Natural killer cell (primary cell): ENCODE measurements around the gene AK1. TPM values are rescaled to one million over a fixed set of nuclear protein-coding genes. Genes with fewer than 3 reads are reported as not detected.
A peak's percentile ranks its signal among the peaks of the same experiment; 100 is the strongest.

Experiments used
- ATAC-seq, 3 donors: fragments of 150-1000 bp in 2 of 3; fragments of 200-7000 bp in 1 of 3; cut with Tn5 transposase; 1 replicate in 1 of 3; 2 replicates in 2 of 3; pipeline ENCODE4 v1.10.0; 2021; ENCODE audit warnings: mild to moderate bottlenecking in 2 of 3, moderate library complexity in 2 of 3
- DNase-seq, 2 donors: peaks; one replicate each; pipeline versions ENCODE4 v3.0.0 to v3.0.0-alpha.2; 2013 to 2021; ENCODE audit warnings: mixed read lengths in 1 of 2
- H3K27ac ChIP-seq: one replicate; pipeline ENCODE4 v1.5.1; 2013; ENCODE audit warnings: mild to moderate bottlenecking, low read length
- H3K27me3 ChIP-seq: one replicate; pipeline ENCODE4 v1.6.1; 2013; ENCODE audit warnings: low read length; ENCODE audit not compliant: control insufficient read depth, insufficient read depth
- H3K36me3 ChIP-seq: one replicate; pipeline ENCODE4 v1.6.1; 2013; ENCODE audit warnings: low read length; ENCODE audit not compliant: control insufficient read depth, insufficient read depth
- H3K4me1 ChIP-seq: one replicate; pipeline ENCODE4 v1.6.1; 2013; ENCODE audit warnings: low read length; ENCODE audit not compliant: control insufficient read depth, insufficient read depth
- H3K4me3 ChIP-seq: one replicate; pipeline ENCODE4 v1.5.1; 2013; ENCODE audit warnings: low read length
- H3K9me3 ChIP-seq: one replicate; pipeline ENCODE4 v1.6.1; 2013; ENCODE audit warnings: low read length; ENCODE audit not compliant: control insufficient read depth, insufficient read depth
- H3K27ac Mint-ChIP-seq, 2 donors: one replicate each; pipeline ENCODE4 v1.8.0; 2022; ENCODE audit warnings: mild to moderate bottlenecking in 2 of 2, mixed read lengths in 2 of 2, moderate library complexity in 1 of 2
- H3K27me3 Mint-ChIP-seq, 2 donors: one replicate each; pipeline ENCODE4 v1.8.0; 2022; ENCODE audit warnings: low read depth in 2 of 2, mixed read lengths in 2 of 2
- H3K36me3 Mint-ChIP-seq: one replicate; pipeline ENCODE4 v1.8.0; 2022; ENCODE audit warnings: mixed read lengths
- H3K4me1 Mint-ChIP-seq, 2 donors: one replicate each; pipeline ENCODE4 v1.8.0; 2022; ENCODE audit warnings: mixed read lengths in 2 of 2
- H3K4me3 Mint-ChIP-seq: one replicate; pipeline ENCODE4 v1.8.0; 2022; ENCODE audit warnings: mild to moderate bottlenecking, moderate library complexity, mixed read lengths
- H3K9me3 Mint-ChIP-seq, 2 donors: one replicate each; pipeline ENCODE4 v1.8.0; 2022; ENCODE audit warnings: mixed read lengths in 2 of 2
- WGBS: methylation state at CpG from one replicate; pipeline ENCODE4 v1.1.7; 2013; ENCODE audit warnings: missing lambda C conversion rate; ENCODE audit not compliant: insufficient coverage; 5-methylcytosine and 5-hydroxymethylcytosine counted together
- intact Hi-C: fragments of 100-400 bp; cut with micrococcal nuclease; formaldehyde crosslinking; loops from one replicate; pipeline ENCODE4 v1.14.2; 2022
- total RNA-seq, 4 donors: library from RNA; stranded (reverse); fragments of 120-200 nt in 1 of 4; gene quantifications; one replicate each; pipeline versions ENCODE4 v1.2.3 to v1.2.4, GENCODE V29; 2013 to 2022
- TF ChIP-seq, protein P1 (sequence below): fragments of 200-600 bp; IDR thresholded peaks from one replicate; pipeline ENCODE4 v1.8.0; 2022; ENCODE audit warnings: antibody characterized with exemption

AK1 gene
- total RNA-seq, 3 donors from 2014 or later (not counting 1 experiment from before 2014, with no cell fraction given) = 47.3 to 76.3 (median 54.2) TPM

DNA sequence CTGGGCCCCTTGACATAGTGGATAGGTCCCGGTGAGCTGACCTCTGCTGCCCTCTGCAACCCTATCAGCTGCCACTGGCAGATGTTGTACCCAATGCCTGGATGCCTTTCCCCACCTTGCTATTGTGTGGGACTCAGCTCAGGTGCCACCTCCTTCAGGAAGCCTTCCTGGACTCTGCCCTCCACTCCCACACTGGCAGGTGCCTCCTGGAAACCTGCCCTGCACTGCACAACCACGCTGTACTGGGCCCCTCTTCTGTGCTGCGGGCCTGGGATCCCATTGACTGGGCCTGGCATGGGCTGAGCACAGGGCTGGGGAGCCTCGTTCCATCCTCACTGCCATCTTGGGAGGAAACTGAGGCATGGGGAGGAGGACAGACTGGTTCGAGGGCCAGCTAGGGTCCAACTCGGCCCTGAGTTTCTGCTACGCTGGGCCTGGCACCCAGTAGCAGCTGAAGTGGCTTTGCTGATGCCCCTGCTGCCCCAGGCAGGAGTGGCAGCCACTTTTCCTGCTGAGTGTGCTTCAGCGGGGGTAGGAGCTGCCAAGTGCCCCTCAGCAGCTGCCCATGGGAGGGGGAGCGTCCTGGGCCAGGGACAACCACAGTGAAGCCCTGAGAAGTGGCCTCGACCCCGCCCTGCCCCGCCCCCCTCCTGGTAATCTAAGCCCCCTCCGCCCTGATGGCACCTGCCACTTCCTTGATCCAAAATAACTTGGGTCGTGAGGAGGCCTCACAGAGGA, 1.3 kb downstream of the AK1 start:
- Mint-ChIP-seq H3K36me3 (no peaks in the 10 kb centered on the region), H3K4me3 (no peak overlapping the region), H3K27ac (no peak overlapping the region), H3K9me3 (no peaks in the 10 kb centered on the region), H3K27me3 (no peaks in the 10 kb centered on the region), H3K4me1 (peaks cover 8 to 9% of the 10 kb centered on the region in 2 donors)
- Histone ChIP-seq H3K36me3 (no peaks in the 10 kb centered on the region), H3K4me1 (peaks cover 8% of the 10 kb centered on the region), H3K27me3 (no peaks in the 10 kb centered on the region), H3K4me3 (no peak overlapping the region), H3K27ac (no peak overlapping the region), H3K9me3 (no peaks in the 10 kb centered on the region)
- TF ChIP-seq, protein P1, sequence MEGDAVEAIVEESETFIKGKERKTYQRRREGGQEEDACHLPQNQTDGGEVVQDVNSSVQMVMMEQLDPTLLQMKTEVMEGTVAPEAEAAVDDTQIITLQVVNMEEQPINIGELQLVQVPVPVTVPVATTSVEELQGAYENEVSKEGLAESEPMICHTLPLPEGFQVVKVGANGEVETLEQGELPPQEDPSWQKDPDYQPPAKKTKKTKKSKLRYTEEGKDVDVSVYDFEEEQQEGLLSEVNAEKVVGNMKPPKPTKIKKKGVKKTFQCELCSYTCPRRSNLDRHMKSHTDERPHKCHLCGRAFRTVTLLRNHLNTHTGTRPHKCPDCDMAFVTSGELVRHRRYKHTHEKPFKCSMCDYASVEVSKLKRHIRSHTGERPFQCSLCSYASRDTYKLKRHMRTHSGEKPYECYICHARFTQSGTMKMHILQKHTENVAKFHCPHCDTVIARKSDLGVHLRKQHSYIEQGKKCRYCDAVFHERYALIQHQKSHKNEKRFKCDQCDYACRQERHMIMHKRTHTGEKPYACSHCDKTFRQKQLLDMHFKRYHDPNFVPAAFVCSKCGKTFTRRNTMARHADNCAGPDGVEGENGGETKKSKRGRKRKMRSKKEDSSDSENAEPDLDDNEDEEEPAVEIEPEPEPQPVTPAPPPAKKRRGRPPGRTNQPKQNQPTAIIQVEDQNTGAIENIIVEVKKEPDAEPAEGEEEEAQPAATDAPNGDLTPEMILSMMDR = no peak
- no peak for DNase-seq
- no peak for ATAC-seq
- WGBS = 86% methylated on average over 14 of the region's 14 CpGs
- intact Hi-C loops = no loop called here

- H3K27ac ChIP-seq = no peak overlapping the region
- 87% methylated on average over 10 of the region's 10 CpGs for WGBS
Measured at GRCh38 chr9:127875306-127875966, 2.0 kb downstream of the AK1 start.

DNA sequence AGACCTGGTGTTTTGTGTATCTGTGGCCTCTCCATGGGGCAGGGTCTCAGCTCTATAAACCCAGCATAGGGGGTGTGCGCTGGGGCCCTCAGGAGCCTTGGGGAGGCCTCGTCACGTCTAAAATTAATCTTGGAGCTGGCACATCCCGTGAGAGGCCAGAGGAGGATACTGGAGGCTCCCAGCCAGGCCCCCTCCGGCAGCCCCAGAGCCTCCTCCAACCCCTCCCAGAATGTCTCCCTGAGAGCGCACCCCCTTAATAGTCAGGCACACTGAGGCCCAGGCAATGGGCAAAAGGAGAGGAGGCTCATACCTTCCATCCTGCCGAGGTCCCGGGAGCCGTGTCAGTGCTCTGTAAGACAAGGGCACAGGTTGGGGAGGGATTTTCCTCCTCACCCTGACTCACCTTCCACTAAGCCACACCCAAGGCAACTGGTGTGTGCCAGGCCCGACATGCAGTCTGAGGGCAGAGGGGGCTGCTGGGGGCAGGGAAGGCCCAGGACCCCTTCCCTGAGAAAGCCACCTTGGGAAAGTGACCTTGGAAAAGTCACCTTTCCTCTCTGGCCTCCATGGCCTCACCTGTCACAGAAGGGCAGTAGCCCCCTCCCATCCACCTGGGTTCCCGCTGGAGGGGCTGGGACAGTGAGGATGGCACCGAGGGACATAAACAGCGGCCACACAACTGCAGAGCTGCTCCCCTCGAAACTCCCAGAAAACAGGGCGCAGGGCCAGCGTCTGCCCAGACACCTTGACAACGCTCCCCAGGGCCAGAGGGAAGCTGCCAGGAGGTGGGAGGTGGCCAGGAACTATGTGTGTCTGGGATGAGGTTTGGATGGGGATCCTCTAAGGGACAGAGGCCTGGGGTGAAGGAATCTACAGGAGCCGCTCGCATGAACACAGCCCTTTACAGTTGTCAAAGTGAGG, 2.9 kb downstream of the AK1 start:
- intact Hi-C loops = no loop called here
- ATAC-seq (no peak), DNase-seq (no peak)
- TF ChIP-seq, protein P1 = no peak
- H3K27ac ChIP-seq = no peak overlapping the region
- Mint-ChIP-seq H3K27me3 (no peaks in the 10 kb centered on the region), H3K27ac (peak overlapping the region in 1 of 2 donors; percentile 68), H3K9me3 (no peaks in the 10 kb centered on the region), H3K4me1 (peaks cover 8 to 9% of the 10 kb centered on the region in 2 donors), H3K36me3 (no peaks in the 10 kb centered on the region), H3K4me3 (no peak overlapping the region)
- H3K36me3 ChIP-seq = no peaks in the 10 kb centered on the region
- H3K27me3 ChIP-seq = no peaks in the 10 kb centered on the region
- H3K4me1 ChIP-seq = peaks cover 15% of the 10 kb centered on the region
- H3K9me3 ChIP-seq = no peaks in the 10 kb centered on the region
- WGBS = 96% methylated on average over 16 of the region's 19 CpGs
- H3K4me3 ChIP-seq = no peak overlapping the region

More at GRCh38 chr9:127875306-127875966, 2.0 kb downstream of the AK1 start:
- H3K4me1 Mint-ChIP-seq = peaks cover 8 to 9% of the 10 kb centered on the region in 2 donors
- ATAC-seq = no peak
- H3K27ac Mint-ChIP-seq = peak overlapping the region in 1 of 2 donors; percentile 68
- H3K27me3 Mint-ChIP-seq = no peaks in the 10 kb centered on the region
- Histone ChIP-seq H3K4me1 (peaks cover 8% of the 10 kb centered on the region), H3K27me3 (no peaks in the 10 kb centered on the region), H3K4me3 (no peak overlapping the region), H3K9me3 (no peaks in the 10 kb centered on the region), H3K36me3 (no peaks in the 10 kb centered on the region)
- TF ChIP-seq, protein P1 = no peak
- H3K36me3 Mint-ChIP-seq = no peaks in the 10 kb centered on the region
- intact Hi-C loops = no loop called here
- DNase-seq = no peak
- no peak overlapping the region for H3K4me3 Mint-ChIP-seq
- H3K9me3 Mint-ChIP-seq = no peaks in the 10 kb centered on the region
